GM12875 (cell line): ENCODE measurements around the gene BICD1.

Experiments
- H3K4me3 ChIP-seq: one replicate; pipeline ENCODE4 v1.5.1; 2011; ENCODE audit warnings: low read depth, low read length, control low read depth
- CTCF ChIP-seq: IDR thresholded peaks from 2 replicates; pipeline ENCODE4 v1.5.1; 2011; ENCODE audit warnings: low read depth, mild to moderate bottlenecking, control low read depth, inconsistent platforms, low read length, moderate library complexity, borderline replicate concordance; ENCODE audit not compliant: insufficient read depth

BICD1 gene

GRCh38 chr12:32353540-32353939, 246.9 kb downstream of the BICD1 start:
- H3K4me3 ChIP-seq, result no peak overlapping the region
- no peak for TF ChIP-seq CTCF

- H3K4me3 ChIP-seq, result no peak overlapping the region
- no peak for TF ChIP-seq CTCF
These were observed 251.1 kb downstream of the BICD1 start for GRCh38 chr12:32357601-32358249.

- TF ChIP-seq CTCF, result no peak
- no peak overlapping the region for H3K4me3 ChIP-seq
These were observed 254.3 kb downstream of the BICD1 start for GRCh38 chr12:32360956-32361355.

- H3K4me3 ChIP-seq, result no peak overlapping the region
- TF ChIP-seq CTCF, result no peak
These were observed 256.2 kb downstream of the BICD1 start for GRCh38 chr12:32362892-32363291.

GRCh38 chr12:32365473-32366064, 258.9 kb downstream of the BICD1 start:
- no peak overlapping the region for H3K4me3 ChIP-seq
- peak; percentile 60 for TF ChIP-seq CTCF

GRCh38 chr12:32366714-32367113, 260.1 kb downstream of the BICD1 start:
- H3K4me3 ChIP-seq, result no peak overlapping the region
- TF ChIP-seq CTCF, result no peak

- H3K4me3 ChIP-seq, result no peak overlapping the region
These were observed 260.7 kb downstream of the BICD1 start for GRCh38 chr12:32367381-32367780.

More at GRCh38 chr12:32367381-32367780, 260.7 kb downstream of the BICD1 start:
- no peak for TF ChIP-seq CTCF
